ENCODE data around the gene BICDL1.
"Not testable (repeated sequence)": the region's sequence is repeated elsewhere in the genome, so short reads cannot be mapped to it uniquely, and the experiment has no call there.

The BICDL1 gene

GRCh38 chr12:119988472-119989360 is at the start of gene BICDL1:
Gene BICDL1, plus strand, starts transcription at chr12:119989236. Its CDS starts 633 bp downstream, at chr12:119989869.
- peak; percentile 75 for DNase-seq

GRCh38 chr12:119940897-119941296 is 48.1 kb upstream of the BICDL1 start:
- DNase-seq = no peak

GRCh38 chr12:119942386-119942785 is 46.6 kb upstream of the BICDL1 start:
- no peak for DNase-seq

GRCh38 chr12:119946213-119946612 is 42.8 kb upstream of the BICDL1 start:
- DNase-seq = no peak

- DNase-seq = no peak
Measured at GRCh38 chr12:119949145-119949544, 39.9 kb upstream of the BICDL1 start.

GRCh38 chr12:119949594-119949993 is 39.4 kb upstream of the BICDL1 start:
- DNase-seq = no peak

- DNase-seq = no peak
Measured at GRCh38 chr12:119956047-119956446, 33.0 kb upstream of the BICDL1 start.

GRCh38 chr12:119957135-119957534 is 31.9 kb upstream of the BICDL1 start:
- no peak for DNase-seq

GRCh38 chr12:119959435-119959834 is 29.6 kb upstream of the BICDL1 start:
- no peak for DNase-seq

GRCh38 chr12:119964123-119964522 is 24.9 kb upstream of the BICDL1 start:
- no peak for DNase-seq

- DNase-seq = no peak
Measured at GRCh38 chr12:119964929-119965328, 24.1 kb upstream of the BICDL1 start.

GRCh38 chr12:119980242-119980641 is 8.8 kb upstream of the BICDL1 start:
- DNase-seq = no peak

- not testable (repeated sequence) for DNase-seq
Measured at GRCh38 chr12:119980702-119981101, 8.3 kb upstream of the BICDL1 start.

- no peak for DNase-seq
Measured at GRCh38 chr12:119989361-119989730, 310 bp downstream of the BICDL1 start.

GRCh38 chr12:119989731-119990381 is 820 bp downstream of the BICDL1 start:
- DNase-seq = no peak

- DNase-seq = peak; percentile 76
Measured at GRCh38 chr12:119990382-119990874, 1.4 kb downstream of the BICDL1 start.

- DNase-seq = no peak
Measured at GRCh38 chr12:119992129-119992705, 3.2 kb downstream of the BICDL1 start.

- no peak for DNase-seq
Measured at GRCh38 chr12:119994892-119995658, 6.0 kb downstream of the BICDL1 start.

GRCh38 chr12:119996417-119996816 is 7.4 kb downstream of the BICDL1 start:
- no peak for DNase-seq

GRCh38 chr12:119998471-119999245 is 9.6 kb downstream of the BICDL1 start:
- DNase-seq = no peak

- DNase-seq = no peak
Measured at GRCh38 chr12:120000556-120000955, 11.5 kb downstream of the BICDL1 start.

Data from SIG-M5 (cell line).